Measurements from ENCODE around the gene EBF4.

DNA sequence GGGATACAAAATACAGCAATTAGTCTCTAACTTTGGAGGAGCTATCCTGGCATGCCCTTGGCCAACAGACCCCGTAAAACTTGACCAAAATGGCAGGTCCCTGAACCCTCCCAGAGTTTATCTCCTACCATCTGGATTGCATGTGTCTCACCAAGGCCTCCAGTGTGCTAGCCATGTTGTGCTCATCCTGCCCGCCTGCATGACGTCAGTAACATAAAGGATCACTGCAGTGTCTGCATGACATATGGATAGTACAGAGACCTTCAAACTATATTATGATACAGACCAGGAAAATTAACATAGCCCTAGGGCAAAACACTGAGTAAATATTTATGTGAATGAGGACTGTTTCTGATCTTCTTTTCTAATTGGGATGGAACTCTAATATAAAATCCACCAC, 82.6 kb downstream of the EBF4 start:
- no peak for TF ChIP-seq POLR2A (IDR thresholded peaks at IDR 0.05; ENCODE audit: low read length)
- TF ChIP-seq GATA1 (IDR thresholded peaks at IDR 0.05; ENCODE audit: low read depth, low read length): no peak
